Measurements from ENCODE around the gene SKAP1. TPM values are rescaled to one million over a fixed set of nuclear protein-coding genes. Genes with fewer than 3 reads are reported as not detected.
"Not testable (repeated sequence)": the region's sequence is repeated elsewhere in the genome, so short reads cannot be mapped to it uniquely, and the experiment has no call there.

SKAP1 gene
- total RNA-seq, 4 donors from 2014 or later, result 0.93 to 1.9 (median 1.1) TPM; not detected in 1

GRCh38 chr17:48253975-48254374, 176.0 kb downstream of the SKAP1 start:
- ATAC-seq (ENCODE audit: low FRiP score) (no peak), DNase-seq (ENCODE audit: low spot score) (no peak)
- TF ChIP-seq CTCF (IDR thresholded peaks at IDR 0.05), result no peak

- no peak for TF ChIP-seq CTCF (IDR thresholded peaks at IDR 0.05)
- DNase-seq (ENCODE audit: low spot score) (no peak), ATAC-seq (ENCODE audit: low FRiP score) (no peak)
These were observed 178.1 kb downstream of the SKAP1 start for GRCh38 chr17:48251950-48252349.

- no peak for DNase-seq (ENCODE audit: low spot score)
- no peak for TF ChIP-seq CTCF (IDR thresholded peaks at IDR 0.05)
- ATAC-seq (ENCODE audit: low FRiP score), result no peak
These were observed 179.1 kb downstream of the SKAP1 start for GRCh38 chr17:48250949-48251348.

GRCh38 chr17:48250059-48250458, 180.0 kb downstream of the SKAP1 start:
- DNase-seq (ENCODE audit: low spot score); ATAC-seq (ENCODE audit: low FRiP score): not testable (repeated sequence)

GRCh38 chr17:48247603-48248002, 182.4 kb downstream of the SKAP1 start:
- no peak for TF ChIP-seq CTCF (IDR thresholded peaks at IDR 0.05)
- no peak for DNase-seq (ENCODE audit: low spot score)
- no peak for ATAC-seq (ENCODE audit: low FRiP score)

GRCh38 chr17:48247038-48247437, 183.0 kb downstream of the SKAP1 start:
- no peak for DNase-seq (ENCODE audit: low spot score)
- ATAC-seq (ENCODE audit: low FRiP score), result no peak
- no peak for TF ChIP-seq CTCF (IDR thresholded peaks at IDR 0.05)

- ATAC-seq (ENCODE audit: low FRiP score) (no peak), DNase-seq (ENCODE audit: low spot score) (no peak)
- TF ChIP-seq CTCF (IDR thresholded peaks at IDR 0.05), result no peak
These were observed 183.4 kb downstream of the SKAP1 start for GRCh38 chr17:48246612-48247011.

GRCh38 chr17:48245465-48246033, 184.5 kb downstream of the SKAP1 start:
- ATAC-seq (ENCODE audit: low FRiP score); DNase-seq (ENCODE audit: low spot score): not testable (repeated sequence)

Data from omental fat pad (tissue), 4 donors.